Endothelial cell of umbilical vein (primary cell): ENCODE measurements around the gene CACNB4. TPM values are rescaled to one million over a fixed set of nuclear protein-coding genes. Genes with fewer than 3 reads are reported as not detected.

Experiments used
- BruUV-seq: library from RNA; stranded (reverse); fragments of 400-500 nt; replicated peaks from 2 replicates; lab custom pipeline; 2021; lab: Mats Ljungman, UMichigan
- CTCF ChIA-PET: fragments of 300-600, 350-600 bp; sonication (Branson Sonifier 250); formaldehyde crosslinking; loops from one replicate; lab custom pipeline; 2021; ENCODE audit warnings: antibody characterized with exemption, inconsistent platforms; lab: Charles Lee
- POLR2A ChIA-PET: fragments of 300-600, 350-600 bp; sonication (Branson Sonifier 250); formaldehyde crosslinking; loops from one replicate; lab custom pipeline; 2021; ENCODE audit warnings: antibody characterized with exemption, inconsistent platforms; lab: Charles Lee
- DNase-seq: peaks from one replicate; pipeline ENCODE4 v3.0.0-alpha.2; 2011; ENCODE audit warnings: low read depth, low spot score
- FAIRE-seq: peaks from 2 replicates; lab custom pipeline; 2011; peaks lifted over from hg19 to GRCh38; lab: Jason Lieb, UNC
- H2AFZ ChIP-seq: 2 replicates; pipeline ENCODE4 v1.6.0; 2012; ENCODE audit warnings: low read depth, low read length, control low read depth, inconsistent platforms
- H3K27ac ChIP-seq: 2 replicates; pipeline ENCODE4 v1.5.1; 2011; ENCODE audit warnings: low read depth, mild to moderate bottlenecking, control low read depth, low read length, moderate library complexity; ENCODE audit not compliant: insufficient read depth
- H3K27me3 ChIP-seq, 2 experiments: 2 replicates each; pipeline versions ENCODE4 v1.6.0 to v1.6.1; 2011; ENCODE audit warnings: low read length in 2 of 2, mixed read lengths in 1 of 2; ENCODE audit not compliant: control insufficient read depth in 2 of 2, insufficient read depth in 2 of 2
- H3K36me3 ChIP-seq, 2 experiments: 2 replicates in 1 of 2; 3 replicates in 1 of 2; pipeline ENCODE4 v1.5.1; 2011; ENCODE audit warnings: low read length in 2 of 2, mild to moderate bottlenecking in 1 of 2, moderate library complexity in 1 of 2; ENCODE audit not compliant: control insufficient read depth in 2 of 2, insufficient read depth in 2 of 2; ENCODE audit errors: extremely low read depth in 1 of 2
- H3K4me1 ChIP-seq: 3 replicates; pipeline ENCODE4 v1.5.1; 2011; ENCODE audit warnings: mild to moderate bottlenecking, low read length; ENCODE audit not compliant: control insufficient read depth, insufficient read depth; ENCODE audit errors: extremely low read depth
- H3K4me2 ChIP-seq: 2 replicates; pipeline ENCODE4 v1.6.1; 2011; ENCODE audit warnings: low read length, control low read depth, mixed read lengths; ENCODE audit not compliant: insufficient read depth
- H3K4me3 ChIP-seq, 3 experiments: fragments of 200-600 bp in 1 of 3; sonication (generic), shearing (Covaris generic) in 1 of 3; replicated peaks in 1 of 3; 2 replicates each; pipeline ENCODE4 v1.5.1; 2011 to 2016; ENCODE audit warnings: control low read depth in 3 of 3, low read length in 3 of 3, mild to moderate bottlenecking in 2 of 3, inconsistent platforms in 1 of 3, low read depth in 1 of 3, moderate library complexity in 1 of 3; ENCODE audit not compliant: insufficient read depth in 1 of 3
- H3K79me2 ChIP-seq: 2 replicates; pipeline ENCODE4 v1.6.0; 2012; ENCODE audit warnings: low read length, inconsistent platforms; ENCODE audit not compliant: control insufficient read depth, insufficient read depth
- H3K9ac ChIP-seq: replicated peaks from 2 replicates; pipeline ENCODE3; 2011; ENCODE audit warnings: low read length, control low read depth; ENCODE audit not compliant: insufficient read depth; ENCODE audit errors: extremely low read depth
- H3K9me1 ChIP-seq: replicated peaks from 3 replicates; pipeline ENCODE4 v1.6.0; 2011; ENCODE audit warnings: mild to moderate bottlenecking, low read length; ENCODE audit not compliant: control insufficient read depth, insufficient read depth; ENCODE audit errors: extremely low read depth
- H3K9me3 ChIP-seq: replicated peaks from 2 replicates; pipeline ENCODE4 v1.5.1; 2012; ENCODE audit warnings: low read length, inconsistent platforms; ENCODE audit not compliant: control insufficient read depth, insufficient read depth
- H4K20me1 ChIP-seq: replicated peaks from 2 replicates; pipeline ENCODE3; 2011; ENCODE audit warnings: mild to moderate bottlenecking, low read length; ENCODE audit not compliant: control insufficient read depth, insufficient read depth; ENCODE audit errors: extremely low read depth
- CTCF ChIP-seq, 2 donors: IDR thresholded peaks; 1 replicate in 1 of 2; 2 replicates in 1 of 2; pipeline ENCODE4 v1.5.1; 2011; ENCODE audit warnings: low read length in 2 of 2, mild to moderate bottlenecking in 2 of 2, moderate library complexity in 2 of 2, control low read depth in 1 of 2, inconsistent platforms in 1 of 2, low read depth in 1 of 2; ENCODE audit not compliant: insufficient read depth in 1 of 2; ENCODE audit errors: extremely low read depth in 1 of 2
- FOS ChIP-seq: IDR thresholded peaks from 2 replicates; pipeline ENCODE4 v1.6.1; 2011; ENCODE audit warnings: mild to moderate bottlenecking, low read length, moderate library complexity, borderline replicate concordance; ENCODE audit not compliant: insufficient read depth
- dilution Hi-C: fragments of 300-500 bp; cut with MboI; formaldehyde crosslinking; loops from one replicate; pipeline ENCODE4 v1.15.0; 2019; ENCODE audit warnings: low sequenced_read_pairs; ENCODE audit not compliant: extremely low pct_ligation_motif_present
- intact Hi-C: fragments of 100-400 bp; cut with micrococcal nuclease; formaldehyde crosslinking; loops from one replicate; pipeline ENCODE4 v1.10.0; 2022
- polyA plus RNA-seq, 4 experiments: library from polyadenylated mRNA; depleted of rRNA in 3 of 4; stranded (reverse) in 3 of 4; unstranded in 1 of 4; fragments of >200 nt; gene quantifications; 2 replicates each; pipeline versions ENCODE4 v1.2.1 to v1.2.3, GENCODE V29; 2011 to 2012; ENCODE audit warnings: missing spikeins in 1 of 4
- total RNA-seq: library from RNA; stranded (reverse); gene quantifications from 2 replicates; pipeline ENCODE4 v1.2.3, GENCODE V29; 2021

CACNB4 gene
- total and polyA plus RNA-seq, 2 donors (not counting 3 experiments of a cell fraction or from before 2014, with no cell fraction given) = 0.23 to 0.58 TPM

GRCh38 chr2:151946899-151947812, 151.7 kb downstream of the CACNB4 start:
- H3K4me2 ChIP-seq = peak overlapping the region; percentile 2
- no TSS peak for BruUV-seq
- no peaks in the 10 kb centered on the region for H3K79me2 ChIP-seq
- H4K20me1 ChIP-seq = no peaks in the 10 kb centered on the region
- intact Hi-C loops (loop anchor here (5.0 kb wide), 1 partner anchor 120 kb away; the partner anchor contains the start of gene ARL5A), dilution Hi-C loops (no loop called here)
- TF ChIP-seq FOS (no peak), CTCF (IDR thresholded peaks at IDR 0.05; ENCODE audit: extremely low read depth in 1 of 2, insufficient read depth in 1 of 2, low read depth in 1 of 2, low read length in 2 of 2) (peak; percentile 68)
- H3K4me3 ChIP-seq = no peak overlapping the region
- H3K9ac ChIP-seq = no peak overlapping the region
- no peaks in the 10 kb centered on the region for H3K4me1 ChIP-seq
- CTCF ChIA-PET = interaction anchor here (0.7 to 1.3 kb wide), 12 partner anchors 9 to 122 kb away, joined by 3 to 8 read pairs (median 4); no protein-coding TSS in a partner anchor
- H3K9me3 ChIP-seq = no peaks in the 10 kb centered on the region
- H3K9me1 ChIP-seq = no peaks in the 10 kb centered on the region
- H3K27ac ChIP-seq = no peak overlapping the region
- H3K27me3 ChIP-seq = peaks cover 8 to 9% of the 10 kb centered on the region in 2 experiments
- FAIRE-seq = peak; percentile 79
- no peaks in the 10 kb centered on the region for H3K36me3 ChIP-seq
- no peak overlapping the region for H2AFZ ChIP-seq
- POLR2A ChIA-PET = no interaction called here
- DNase-seq = peak; percentile 52
